A549 (cell line): ENCODE results near the gene UVRAG. TPM values are rescaled to one million over a fixed set of nuclear protein-coding genes. Genes with fewer than 3 reads are reported as not detected.

Experiments
- ATAC-seq, 2 experiments: fragments of 200-7000 bp in 1 of 2; fragments of >200 bp in 1 of 2; cut with Nextera tagmentation in 1 of 2; cut with Tn5 transposase in 1 of 2; 3 replicates each; pipeline versions ENCODE4 v1.8.0 to v1.9.1; 2018 to 2020; ENCODE audit warnings: mild to moderate bottlenecking in 1 of 2, moderate library complexity in 1 of 2
- CTCF ChIA-PET: fragments of 300-600 bp; sonication (Branson Sonifier 250); formaldehyde crosslinking; extraction: SDS; loops from one replicate; lab custom pipeline; 2021; ENCODE audit warnings: antibody characterized with exemption, inconsistent platforms; lab: Yijun Ruan, JAX
- POLR2A ChIA-PET: fragments of 350-600 bp; formaldehyde crosslinking; extraction: SDS; loops from one replicate; lab custom pipeline; 2021; ENCODE audit warnings: antibody characterized with exemption, inconsistent platforms; lab: Yijun Ruan, JAX
- DNase-seq, 2 experiments: peaks; one replicate each; pipeline versions ENCODE4 v3.0.0 to v3.0.0-alpha.2; 2011 to 2016; ENCODE audit warnings: low read depth in 1 of 2, low spot score in 1 of 2
- FAIRE-seq: peaks from 2 replicates; lab custom pipeline; 2011; peaks lifted over from hg19 to GRCh38; lab: Jason Lieb, UNC
- H3K27ac ChIP-seq, 2 experiments: fragments of >200 bp; sonication (Bioruptor Twin); formaldehyde crosslinking; 3 replicates each; pipeline ENCODE4 v1.5.1; 2016 to 2017
- H3K4me1 ChIP-seq: fragments of >200 bp; sonication (Bioruptor Twin); formaldehyde crosslinking; 3 replicates; pipeline ENCODE4 v1.6.1; 2016
- H3K4me2 ChIP-seq: fragments of >200 bp; sonication (Bioruptor Twin); formaldehyde crosslinking; 3 replicates; pipeline ENCODE4 v1.6.1; 2016
- H3K4me3 ChIP-seq: fragments of >200 bp; sonication (Bioruptor Twin); formaldehyde crosslinking; 3 replicates; pipeline ENCODE4 v1.5.1; 2016
- H3K9me3 ChIP-seq: fragments of >200 bp; sonication (Bioruptor Twin); formaldehyde crosslinking; 3 replicates; pipeline ENCODE4 v1.6.1; 2016
- BHLHE40 ChIP-seq: IDR thresholded peaks from 2 replicates; pipeline ENCODE4 v1.6.1; 2012; ENCODE audit warnings: low read depth, low read length, inconsistent platforms
- CBX8 ChIP-seq: fragments of 200-600 bp; sonication (generic); IDR thresholded peaks from 2 replicates; pipeline ENCODE4 v1.6.1; 2016
- CEBPB ChIP-seq, 2 experiments: fragments of >200 bp in 1 of 2; sonication (Bioruptor Twin) in 1 of 2; formaldehyde crosslinking in 1 of 2; IDR thresholded peaks; 2 replicates each; pipeline ENCODE4 v1.6.1; 2012 to 2016
- CHD2 ChIP-seq: fragments of 150-350 bp; IDR thresholded peaks from 2 replicates; pipeline ENCODE4 v1.6.1; 2014; ENCODE audit warnings: low read length; ENCODE audit not compliant: partially characterized antibody
- EHF ChIP-seq: fragments of 250-450 bp; sonication (Bioruptor Pico); IDR thresholded peaks from 2 replicates; pipeline ENCODE4 v1.5.0; 2020; ENCODE audit warnings: mild to moderate bottlenecking
- EHMT2 ChIP-seq: fragments of 200-600 bp; sonication (generic); IDR thresholded peaks from 2 replicates; pipeline ENCODE4 v1.6.1; 2016; ENCODE audit warnings: antibody characterized with exemption, low read depth, mild to moderate bottlenecking, moderate library complexity
- EP300 ChIP-seq, 2 experiments: fragments of >200 bp; sonication (Bioruptor Twin); formaldehyde crosslinking; IDR thresholded peaks; 2 replicates in 1 of 2; 3 replicates in 1 of 2; pipeline ENCODE4 v1.6.1; 2016 to 2017
- ESRRA ChIP-seq: fragments of 150-350 bp; IDR thresholded peaks from 2 replicates; pipeline ENCODE4 v1.6.1; 2014; ENCODE audit warnings: mild to moderate bottlenecking, low read length, borderline replicate concordance
- FOSL2 ChIP-seq, 2 experiments: fragments of 450-650 bp in 1 of 2; fragments of >200 bp in 1 of 2; sonication (Bioruptor Twin) in 1 of 2; formaldehyde crosslinking; IDR thresholded peaks; 2 replicates each; pipeline versions ENCODE4 v1.5.0 to v1.6.1; 2016 to 2020; ENCODE audit warnings: mild to moderate bottlenecking in 1 of 2, moderate library complexity in 1 of 2
- FOXS1 ChIP-seq: fragments of 250-450 bp; sonication (Bioruptor Pico); IDR thresholded peaks from 2 replicates; pipeline ENCODE4 v1.5.0; 2020; ENCODE audit warnings: mild to moderate bottlenecking, moderate library complexity
- HDAC2 ChIP-seq: fragments of 200-600 bp; sonication (generic); IDR thresholded peaks from 2 replicates; pipeline ENCODE4 v1.6.1; 2016
- HEYL ChIP-seq: fragments of 250-450 bp; sonication (Bioruptor Pico); IDR thresholded peaks from 2 replicates; pipeline ENCODE4 v1.8.0; 2021; ENCODE audit warnings: mild to moderate bottlenecking, moderate library complexity
- HOXA7 ChIP-seq: fragments of 250-450 bp; sonication (Bioruptor Pico); IDR thresholded peaks from 2 replicates; pipeline ENCODE4 v1.5.0; 2020; ENCODE audit warnings: mild to moderate bottlenecking, moderate library complexity
- HOXB5 ChIP-seq: fragments of 250-450 bp; sonication (Bioruptor Pico); IDR thresholded peaks from 2 replicates; pipeline ENCODE4 v1.5.0; 2020; ENCODE audit warnings: mild to moderate bottlenecking, moderate library complexity
- KDM1A ChIP-seq: fragments of 200-600 bp; sonication (generic); IDR thresholded peaks from 2 replicates; pipeline ENCODE4 v1.6.1; 2016; ENCODE audit warnings: low read depth, mild to moderate bottlenecking
- KDM5A ChIP-seq: fragments of 200-600 bp; sonication (generic); IDR thresholded peaks from 2 replicates; pipeline ENCODE4 v1.6.1; 2016; ENCODE audit warnings: antibody characterized with exemption, mild to moderate bottlenecking
- MAFK ChIP-seq: fragments of 450-650 bp; IDR thresholded peaks from 2 replicates; pipeline ENCODE4 v1.6.1; 2014; ENCODE audit not compliant: partially characterized antibody
- NFE2L2 ChIP-seq: fragments of 150-350 bp; conservative IDR thresholded peaks from 2 replicates; pipeline ENCODE4 v1.6.1; 2014; ENCODE audit warnings: low read length
- NPAS2 ChIP-seq: fragments of 250-450 bp; sonication (Bioruptor Pico); IDR thresholded peaks from 2 replicates; pipeline ENCODE4 v1.8.0; 2022; ENCODE audit warnings: mild to moderate bottlenecking, moderate library complexity, borderline replicate concordance
- PHF8 ChIP-seq: fragments of 200-600 bp; sonication (generic); IDR thresholded peaks from 2 replicates; pipeline ENCODE4 v1.6.1; 2016; ENCODE audit warnings: low read depth, mild to moderate bottlenecking, antibody characterized with exemption, moderate library complexity, borderline replicate concordance
- RAD21 ChIP-seq, 2 experiments: fragments of >200 bp in 1 of 2; sonication (Bioruptor Twin) in 1 of 2; formaldehyde crosslinking in 1 of 2; IDR thresholded peaks in 1 of 2; conservative IDR thresholded peaks in 1 of 2; 2 replicates in 1 of 2; 3 replicates in 1 of 2; pipeline ENCODE4 v1.6.1; 2012 to 2018; ENCODE audit warnings: inconsistent platforms in 1 of 2
- TFCP2L1 ChIP-seq: fragments of 250-450 bp; sonication (Bioruptor Pico); IDR thresholded peaks from 2 replicates; pipeline ENCODE4 v1.5.0; 2021; ENCODE audit warnings: mild to moderate bottlenecking
- ZC3H11A ChIP-seq: fragments of 450-650 bp; IDR thresholded peaks from 2 replicates; pipeline ENCODE4 v1.6.1; 2014; ENCODE audit warnings: antibody characterized with exemption, mild to moderate bottlenecking
- ZFP36 ChIP-seq: fragments of 450-650 bp; IDR thresholded peaks from 2 replicates; pipeline ENCODE4 v1.6.1; 2014; ENCODE audit warnings: borderline replicate concordance; ENCODE audit not compliant: partially characterized antibody
- ZSCAN20 ChIP-seq: fragments of 250-450 bp; sonication (Bioruptor Pico); IDR thresholded peaks from 2 replicates; pipeline ENCODE4 v1.8.0; 2022; ENCODE audit warnings: mild to moderate bottlenecking, moderate library complexity
- WGBS: methylation state at CpG from one replicate; pipeline ENCODE4 v1.1.6; 2017; ENCODE audit errors: missing lambda C conversion rate; 5-methylcytosine and 5-hydroxymethylcytosine counted together
- polyA plus RNA-seq, 4 experiments: library from polyadenylated mRNA; depleted of rRNA in 3 of 4; stranded (reverse); fragments of >200 nt; fragmentation: RNase III in 1 of 4; extraction: RNeasy Plus Mini Kit Qiagen cat#74134 plus additional on column Dnase treatment in 1 of 4; gene quantifications; 2 replicates in 3 of 4; 3 replicates in 1 of 4; pipeline ENCODE4 v1.2.3, GENCODE V29; 2011 to 2017
- TF ChIP-seq, protein P1 (sequence below): IDR thresholded peaks from 2 replicates; pipeline ENCODE4 v1.6.1; 2012; ENCODE audit warnings: low read depth, borderline replicate concordance
- TF ChIP-seq, protein P2 (sequence below): fragments of 250-450 bp; sonication (Bioruptor Pico); IDR thresholded peaks from 2 replicates; pipeline ENCODE4 v1.5.0; 2020; ENCODE audit warnings: low read depth, mild to moderate bottlenecking, moderate library complexity
- TF ChIP-seq, protein P3 (sequence below): fragments of >200 bp; sonication (Bioruptor Twin); formaldehyde crosslinking; IDR thresholded peaks from 3 replicates; pipeline ENCODE4 v1.6.1; 2016
- TF ChIP-seq, protein P4 (sequence below): fragments of 250-450 bp; sonication (Bioruptor Pico); IDR thresholded peaks from 2 replicates; pipeline ENCODE4 v1.5.0; 2021; ENCODE audit warnings: mild to moderate bottlenecking, moderate library complexity, borderline replicate concordance
- TF ChIP-seq, protein P5 (sequence below): fragments of >200 bp; sonication (Bioruptor Twin); formaldehyde crosslinking; IDR thresholded peaks from 2 replicates; pipeline ENCODE4 v1.6.1; 2016

The UVRAG gene
- polyA plus RNA-seq, 2 of the 4 experiments (the other 2 are of a cell fraction): 6.1 to 14.1 TPM

DNA sequence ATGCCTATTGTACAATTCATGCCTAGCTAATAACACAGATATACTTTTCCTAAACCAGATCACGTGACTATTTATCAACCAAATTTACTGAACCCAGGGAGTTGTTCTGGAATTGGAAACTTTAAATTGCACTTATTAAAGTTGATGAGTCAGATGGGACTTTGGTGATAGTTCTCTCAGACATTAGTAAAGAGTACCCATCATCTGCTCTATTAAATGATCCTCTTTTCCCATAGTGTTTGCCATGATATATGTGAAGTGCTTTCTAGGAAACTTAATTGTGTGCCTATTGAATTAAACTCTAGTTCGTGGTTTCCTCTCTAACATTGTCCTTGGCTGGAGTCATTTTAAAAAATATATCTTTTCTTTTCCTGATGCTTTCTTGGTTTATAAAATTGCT lies 99.0 kb downstream of the UVRAG start:
- no peak for FAIRE-seq
- Histone ChIP-seq H3K4me3 (no peak overlapping the region), H3K4me1 (no peaks in the 10 kb centered on the region), H3K27ac (no peak overlapping the region), H3K4me2 (no peak overlapping the region), H3K9me3 (no peaks in the 10 kb centered on the region)
- 86% methylated on average over 2 of the region's 2 CpGs for WGBS
- ChIA-PET CTCF (no interaction called here), POLR2A (no interaction called here)
- ATAC-seq: no peak
- DNase-seq: no peak
- no peak for TF ChIP-seq ZSCAN20 (CRISPR knock-in tag)

DNA sequence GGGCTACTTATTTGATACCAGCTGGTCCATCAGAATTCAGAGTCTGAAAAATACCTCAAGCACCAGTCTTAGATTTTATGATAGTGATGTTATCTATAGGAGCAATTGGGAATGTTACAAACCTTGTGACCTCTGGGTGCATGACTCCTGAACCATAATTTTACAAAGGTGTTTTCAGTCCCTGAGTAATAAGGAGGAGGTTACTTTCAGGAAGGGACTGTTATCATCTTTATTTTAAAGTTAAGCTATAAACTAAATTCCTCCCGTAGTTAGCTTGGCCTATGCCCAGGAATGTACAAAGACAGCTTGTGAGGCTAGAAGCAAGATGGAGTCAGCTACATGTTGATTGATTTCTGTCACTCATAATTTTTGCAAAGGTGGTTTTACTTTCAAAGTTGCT lies 101.9 kb downstream of the UVRAG start:
- WGBS: 87% methylated on average over 1 of the region's 1 CpG
- Histone ChIP-seq H3K4me3 (no peak overlapping the region), H3K27ac (no peak overlapping the region), H3K4me1 (no peaks in the 10 kb centered on the region), H3K4me2 (no peak overlapping the region), H3K9me3 (no peaks in the 10 kb centered on the region)
- TF ChIP-seq HOXA7 (CRISPR knock-in tag): no peak
- TF ChIP-seq, protein P1, sequence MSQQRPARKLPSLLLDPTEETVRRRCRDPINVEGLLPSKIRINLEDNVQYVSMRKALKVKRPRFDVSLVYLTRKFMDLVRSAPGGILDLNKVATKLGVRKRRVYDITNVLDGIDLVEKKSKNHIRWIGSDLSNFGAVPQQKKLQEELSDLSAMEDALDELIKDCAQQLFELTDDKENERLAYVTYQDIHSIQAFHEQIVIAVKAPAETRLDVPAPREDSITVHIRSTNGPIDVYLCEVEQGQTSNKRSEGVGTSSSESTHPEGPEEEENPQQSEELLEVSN: no peak
- TF ChIP-seq ZFP36: no peak
- TF ChIP-seq CHD2: no peak
- TF ChIP-seq FOSL2 (IDR thresholded peaks at IDR 0.05): no peak
- TF ChIP-seq FOSL2 (CRISPR knock-in tag; IDR thresholded peaks at IDR 0.05): no peak
- no peak for TF ChIP-seq EHMT2
- TF ChIP-seq MAFK: no peak
- no peak for TF ChIP-seq ZSCAN20 (CRISPR knock-in tag)
- TF ChIP-seq, protein P2, sequence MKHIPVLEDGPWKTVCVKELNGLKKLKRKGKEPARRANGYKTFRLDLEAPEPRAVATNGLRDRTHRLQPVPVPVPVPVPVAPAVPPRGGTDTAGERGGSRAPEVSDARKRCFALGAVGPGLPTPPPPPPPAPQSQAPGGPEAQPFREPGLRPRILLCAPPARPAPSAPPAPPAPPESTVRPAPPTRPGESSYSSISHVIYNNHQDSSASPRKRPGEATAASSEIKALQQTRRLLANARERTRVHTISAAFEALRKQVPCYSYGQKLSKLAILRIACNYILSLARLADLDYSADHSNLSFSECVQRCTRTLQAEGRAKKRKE (CRISPR knock-in tag): no peak
- TF ChIP-seq CBX8: no peak
- TF ChIP-seq, protein P3, sequence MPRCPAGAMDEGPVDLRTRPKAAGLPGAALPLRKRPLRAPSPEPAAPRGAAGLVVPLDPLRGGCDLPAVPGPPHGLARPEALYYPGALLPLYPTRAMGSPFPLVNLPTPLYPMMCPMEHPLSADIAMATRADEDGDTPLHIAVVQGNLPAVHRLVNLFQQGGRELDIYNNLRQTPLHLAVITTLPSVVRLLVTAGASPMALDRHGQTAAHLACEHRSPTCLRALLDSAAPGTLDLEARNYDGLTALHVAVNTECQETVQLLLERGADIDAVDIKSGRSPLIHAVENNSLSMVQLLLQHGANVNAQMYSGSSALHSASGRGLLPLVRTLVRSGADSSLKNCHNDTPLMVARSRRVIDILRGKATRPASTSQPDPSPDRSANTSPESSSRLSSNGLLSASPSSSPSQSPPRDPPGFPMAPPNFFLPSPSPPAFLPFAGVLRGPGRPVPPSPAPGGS: no peak
- TF ChIP-seq KDM1A: no peak
- no peak for TF ChIP-seq HDAC2
- no peak for TF ChIP-seq FOXS1 (CRISPR knock-in tag)
- TF ChIP-seq, protein P4, sequence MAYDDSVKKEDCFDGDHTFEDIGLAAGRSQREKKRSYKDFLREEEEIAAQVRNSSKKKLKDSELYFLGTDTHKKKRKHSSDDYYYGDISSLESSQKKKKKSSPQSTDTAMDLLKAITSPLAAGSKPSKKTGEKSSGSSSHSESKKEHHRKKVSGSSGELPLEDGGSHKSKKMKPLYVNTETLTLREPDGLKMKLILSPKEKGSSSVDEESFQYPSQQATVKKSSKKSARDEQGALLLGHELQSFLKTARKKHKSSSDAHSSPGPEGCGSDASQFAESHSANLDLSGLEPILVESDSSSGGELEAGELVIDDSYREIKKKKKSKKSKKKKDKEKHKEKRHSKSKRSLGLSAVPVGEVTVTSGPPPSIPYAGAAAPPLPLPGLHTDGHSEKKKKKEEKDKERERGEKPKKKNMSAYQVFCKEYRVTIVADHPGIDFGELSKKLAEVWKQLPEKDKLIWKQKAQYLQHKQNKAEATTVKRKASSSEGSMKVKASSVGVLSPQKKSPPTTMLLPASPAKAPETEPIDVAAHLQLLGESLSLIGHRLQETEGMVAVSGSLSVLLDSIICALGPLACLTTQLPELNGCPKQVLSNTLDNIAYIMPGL: no peak
- no peak for TF ChIP-seq ESRRA
- TF ChIP-seq, protein P5, sequence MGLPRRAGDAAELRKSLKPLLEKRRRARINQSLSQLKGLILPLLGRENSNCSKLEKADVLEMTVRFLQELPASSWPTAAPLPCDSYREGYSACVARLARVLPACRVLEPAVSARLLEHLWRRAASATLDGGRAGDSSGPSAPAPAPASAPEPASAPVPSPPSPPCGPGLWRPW: no peak
- TF ChIP-seq KDM5A: no peak
- no peak for DNase-seq
- no peak for FAIRE-seq
- CTCF ChIA-PET: interaction anchor here (0.9 to 1.4 kb wide), 2 partner anchors 20 to 235 kb away, joined by 3 read pairs; no protein-coding TSS in a partner anchor
- POLR2A ChIA-PET: no interaction called here
- no peak for ATAC-seq

DNA sequence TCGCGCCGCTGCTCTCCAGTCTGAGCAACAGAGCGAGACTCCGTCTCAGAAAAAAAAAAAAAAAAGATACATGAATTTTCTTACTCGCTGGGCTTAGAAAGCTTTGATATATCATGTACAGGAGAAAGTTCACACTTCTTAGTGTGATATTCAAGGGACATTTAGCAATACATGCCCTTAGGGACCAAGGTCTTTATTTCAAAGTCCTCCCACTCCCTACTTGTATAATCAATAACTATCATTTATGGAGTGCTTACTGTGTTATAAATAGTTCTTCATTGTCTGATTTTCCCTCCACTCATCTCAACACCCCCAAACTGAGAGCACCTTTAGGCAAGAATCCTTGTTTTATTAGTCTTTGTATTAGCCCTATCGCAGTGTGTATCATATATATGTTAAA lies 103.3 kb downstream of the UVRAG start:
- Histone ChIP-seq H3K4me2 (no peak overlapping the region), H3K27ac (no peak overlapping the region), H3K4me3 (no peak overlapping the region), H3K9me3 (no peaks in the 10 kb centered on the region), H3K4me1 (no peaks in the 10 kb centered on the region)
- POLR2A ChIA-PET: no interaction called here
- FAIRE-seq: no peak
- TF ChIP-seq RAD21 (conservative IDR thresholded peaks at IDR 0.05 in 1 of 2, IDR thresholded peaks at IDR 0.05 in 1 of 2): no peak
- no peak for TF ChIP-seq PHF8
- no peak for TF ChIP-seq EP300 (IDR thresholded peaks at IDR 0.05)
- no peak for TF ChIP-seq NPAS2
- no peak for TF ChIP-seq EHF (CRISPR knock-in tag)
- TF ChIP-seq ZFP36: no peak
- no peak for TF ChIP-seq HEYL
- TF ChIP-seq HOXA7 (CRISPR knock-in tag): no peak
- no peak for TF ChIP-seq CEBPB (IDR thresholded peaks at IDR 0.05)
- TF ChIP-seq MAFK: no peak
- no peak for TF ChIP-seq HOXB5 (CRISPR knock-in tag)
- TF ChIP-seq BHLHE40: no peak
- no peak for TF ChIP-seq NFE2L2
- no peak for TF ChIP-seq TFCP2L1 (CRISPR knock-in tag)
- TF ChIP-seq, protein P5: no peak
- no peak for TF ChIP-seq ZC3H11A
- 88% methylated on average over 7 of the region's 7 CpGs for WGBS
- no peak for DNase-seq
- ATAC-seq: no peak
- CTCF ChIA-PET: interaction anchor here (2.1 kb wide), 1 partner anchor 21 kb away, joined by 5 read pairs; no protein-coding TSS in a partner anchor
